Liver (tissue), 9 donors: ENCODE measurements around the gene COMMD4. TPM values are rescaled to one million over a fixed set of nuclear protein-coding genes. Genes with fewer than 3 reads are reported as not detected.
"Not testable (repeated sequence)": the region's sequence is repeated elsewhere in the genome, so short reads cannot be mapped to it uniquely, and the experiment has no call there.

Experiments used
- DNase-seq: peaks from one replicate; pipeline ENCODE4 v3.0.0-alpha.2; 2017; ENCODE audit warnings: low spot score
- H3K27ac ChIP-seq, 2 donors: one replicate each; pipeline ENCODE4 v1.7.0; 2013; ENCODE audit warnings: inconsistent platforms in 2 of 2, low read length in 2 of 2, control low read depth in 1 of 2, low read depth in 1 of 2, mild to moderate bottlenecking in 1 of 2
- H3K27me3 ChIP-seq, 4 donors: one replicate each; pipeline versions ENCODE4 v1.6.1 to v1.7.0; 2013; ENCODE audit warnings: low read length in 3 of 4, inconsistent platforms in 1 of 4, mild to moderate bottlenecking in 1 of 4, moderate library complexity in 1 of 4; ENCODE audit not compliant: control insufficient read depth in 4 of 4, insufficient read depth in 4 of 4
- H3K36me3 ChIP-seq, 4 donors: one replicate each; pipeline versions ENCODE4 v1.6.1 to v1.7.0; 2013; ENCODE audit warnings: low read length in 3 of 4, mild to moderate bottlenecking in 3 of 4, low read depth in 1 of 4, moderate library complexity in 1 of 4; ENCODE audit not compliant: control insufficient read depth in 4 of 4, insufficient read depth in 3 of 4
- H3K4me1 ChIP-seq, 4 donors: one replicate each; pipeline versions ENCODE4 v1.6.1 to v1.7.0; 2013; ENCODE audit warnings: low read length in 3 of 4, mild to moderate bottlenecking in 3 of 4, moderate library complexity in 1 of 4; ENCODE audit not compliant: control insufficient read depth in 4 of 4, insufficient read depth in 4 of 4
- H3K4me3 ChIP-seq, 3 donors: one replicate each; pipeline versions ENCODE4 v1.6.1 to v1.7.0; 2013; ENCODE audit warnings: low read length in 3 of 3, control low read depth in 1 of 3, low read depth in 1 of 3, mild to moderate bottlenecking in 1 of 3
- H3K9ac ChIP-seq, 2 donors: one replicate each; pipeline ENCODE4 v1.7.0; 2013; ENCODE audit warnings: low read length in 2 of 2, mild to moderate bottlenecking in 2 of 2, moderate library complexity in 2 of 2, control low read depth in 1 of 2, low read depth in 1 of 2
- H3K9me3 ChIP-seq, 4 donors: one replicate each; pipeline versions ENCODE4 v1.6.1 to v1.7.0; 2013; ENCODE audit warnings: low read length in 3 of 4; ENCODE audit not compliant: control insufficient read depth in 4 of 4
- EGR1 ChIP-seq, 2 donors: IDR thresholded peaks; 2 replicates each; pipeline ENCODE4 v1.6.1; 2016 to 2018; ENCODE audit warnings: antibody characterized with exemption in 2 of 2, low read depth in 2 of 2
- FOXA2 ChIP-seq: IDR thresholded peaks from 2 replicates; pipeline ENCODE4 v1.6.1; 2016; ENCODE audit warnings: antibody characterized with exemption
- GABPA ChIP-seq, 2 donors: IDR thresholded peaks in 1 of 2; conservative IDR thresholded peaks in 1 of 2; 2 replicates each; pipeline ENCODE4 v1.6.1; 2016; ENCODE audit warnings: antibody characterized with exemption in 2 of 2, mild to moderate bottlenecking in 1 of 2, moderate library complexity in 1 of 2
- JUND ChIP-seq, 2 donors: IDR thresholded peaks; 2 replicates each; pipeline ENCODE4 v1.6.1; 2016; ENCODE audit warnings: antibody characterized with exemption in 2 of 2
- RAD21 ChIP-seq, 2 donors: IDR thresholded peaks; 2 replicates each; pipeline ENCODE4 v1.6.1; 2016; ENCODE audit warnings: antibody characterized with exemption in 2 of 2, mild to moderate bottlenecking in 2 of 2
- RXRA ChIP-seq, 2 donors: IDR thresholded peaks; 2 replicates each; pipeline ENCODE4 v1.6.1; 2017 to 2018; ENCODE audit warnings: antibody characterized with exemption in 2 of 2, mild to moderate bottlenecking in 1 of 2
- TAF1 ChIP-seq: conservative IDR thresholded peaks from 2 replicates; pipeline ENCODE4 v1.6.1; 2016; ENCODE audit warnings: antibody characterized with exemption, mild to moderate bottlenecking
- WGBS: extraction: QIAGEN DNeasy Blood & Tissue Kit; methylation state at CpG from one replicate; pipeline ENCODE4 v1.1.7; 2013; 5-methylcytosine and 5-hydroxymethylcytosine counted together
- polyA plus RNA-seq, 2 donors: library from polyadenylated mRNA; stranded (reverse) in 1 of 2; unstranded in 1 of 2; fragments of 200-250 nt in 1 of 2; fragments of >200 nt in 1 of 2; fragmentation: Nextera tagmentation in 1 of 2; extraction: Ambion mirVana in 1 of 2; gene quantifications; one replicate each; pipeline versions ENCODE4 v1.2.1 to v1.2.3, GENCODE V29; 2013 to 2015
- total RNA-seq, 2 donors: library from RNA; depleted of rRNA; stranded (reverse); fragments of >200 nt; gene quantifications; one replicate each; pipeline ENCODE4 v1.2.3, GENCODE V29; 2014
- TF ChIP-seq, protein P1 (sequence below): IDR thresholded peaks from 2 replicates; pipeline ENCODE4 v1.6.1; 2016; ENCODE audit warnings: antibody characterized with exemption
- TF ChIP-seq, protein P2 (sequence below): IDR thresholded peaks from 2 replicates; pipeline ENCODE4 v1.6.1; 2016; ENCODE audit warnings: antibody characterized with exemption, mild to moderate bottlenecking
- donor health status: healthy.
- donor health status: healthy.
- donor health status: healthy.
- donor health status: healthy.
- donor health status: healthy.

COMMD4 gene
- total and polyA plus RNA-seq, 4 donors = 21.2 to 56.0 (median 37.3) TPM

DNA sequence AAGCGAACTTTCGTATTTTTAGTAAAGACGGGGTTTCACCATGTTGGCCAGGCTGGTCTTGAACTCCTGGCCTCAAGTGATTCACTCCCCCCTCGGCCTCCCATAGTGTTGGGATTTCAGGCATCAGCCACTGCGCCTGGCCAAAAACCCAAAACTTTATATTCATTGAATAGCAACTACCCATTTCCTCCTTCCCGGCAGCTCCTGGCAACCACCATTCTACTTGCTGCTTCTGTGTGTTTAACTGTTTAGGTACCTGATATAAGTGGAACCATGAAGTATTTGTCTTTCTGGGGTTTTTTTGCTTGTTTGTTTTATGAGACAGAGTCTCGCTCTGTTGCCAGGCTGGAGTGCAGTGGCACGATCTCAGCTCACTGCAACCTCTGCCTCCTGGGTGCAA, 8.1 kb downstream of the COMMD4 start:
- DNase-seq = not testable (repeated sequence)

DNA sequence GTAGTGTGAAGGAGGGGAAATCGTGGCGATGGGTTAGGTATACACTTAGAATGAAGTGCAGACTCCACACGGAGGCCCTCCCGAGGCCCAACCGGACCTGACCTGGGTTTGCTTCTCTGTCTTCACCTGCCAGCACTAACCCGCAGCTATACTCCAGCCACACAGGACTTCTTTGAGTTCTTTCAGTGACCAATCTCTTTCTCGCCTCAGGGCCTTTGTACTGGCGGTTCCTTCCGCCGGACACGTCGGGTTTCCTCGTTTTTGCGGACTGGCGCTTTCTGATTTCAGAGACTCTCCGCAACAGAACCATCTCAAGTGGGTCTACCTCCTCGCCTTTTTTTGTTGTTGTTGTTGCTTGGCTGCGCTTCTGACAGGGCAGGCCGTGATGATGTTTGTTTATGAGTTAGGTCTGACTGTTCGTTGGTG, 10.9 kb downstream of the COMMD4 start, which contains the start of gene NEIL1:
NEIL1 (plus strand) TSS at position 244 of the 426 bp plus-strand sequence. CDS start 1,867 bp downstream, outside the sequence.
- TF ChIP-seq RAD21 (IDR thresholded peaks at IDR 0.05) = no peak
- no peak for TF ChIP-seq JUND (IDR thresholded peaks at IDR 0.05)
- TF ChIP-seq TAF1 = peak; percentile 75
- TF ChIP-seq, protein P1, sequence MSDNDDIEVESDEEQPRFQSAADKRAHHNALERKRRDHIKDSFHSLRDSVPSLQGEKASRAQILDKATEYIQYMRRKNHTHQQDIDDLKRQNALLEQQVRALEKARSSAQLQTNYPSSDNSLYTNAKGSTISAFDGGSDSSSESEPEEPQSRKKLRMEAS = no peak
- TF ChIP-seq, protein P2, sequence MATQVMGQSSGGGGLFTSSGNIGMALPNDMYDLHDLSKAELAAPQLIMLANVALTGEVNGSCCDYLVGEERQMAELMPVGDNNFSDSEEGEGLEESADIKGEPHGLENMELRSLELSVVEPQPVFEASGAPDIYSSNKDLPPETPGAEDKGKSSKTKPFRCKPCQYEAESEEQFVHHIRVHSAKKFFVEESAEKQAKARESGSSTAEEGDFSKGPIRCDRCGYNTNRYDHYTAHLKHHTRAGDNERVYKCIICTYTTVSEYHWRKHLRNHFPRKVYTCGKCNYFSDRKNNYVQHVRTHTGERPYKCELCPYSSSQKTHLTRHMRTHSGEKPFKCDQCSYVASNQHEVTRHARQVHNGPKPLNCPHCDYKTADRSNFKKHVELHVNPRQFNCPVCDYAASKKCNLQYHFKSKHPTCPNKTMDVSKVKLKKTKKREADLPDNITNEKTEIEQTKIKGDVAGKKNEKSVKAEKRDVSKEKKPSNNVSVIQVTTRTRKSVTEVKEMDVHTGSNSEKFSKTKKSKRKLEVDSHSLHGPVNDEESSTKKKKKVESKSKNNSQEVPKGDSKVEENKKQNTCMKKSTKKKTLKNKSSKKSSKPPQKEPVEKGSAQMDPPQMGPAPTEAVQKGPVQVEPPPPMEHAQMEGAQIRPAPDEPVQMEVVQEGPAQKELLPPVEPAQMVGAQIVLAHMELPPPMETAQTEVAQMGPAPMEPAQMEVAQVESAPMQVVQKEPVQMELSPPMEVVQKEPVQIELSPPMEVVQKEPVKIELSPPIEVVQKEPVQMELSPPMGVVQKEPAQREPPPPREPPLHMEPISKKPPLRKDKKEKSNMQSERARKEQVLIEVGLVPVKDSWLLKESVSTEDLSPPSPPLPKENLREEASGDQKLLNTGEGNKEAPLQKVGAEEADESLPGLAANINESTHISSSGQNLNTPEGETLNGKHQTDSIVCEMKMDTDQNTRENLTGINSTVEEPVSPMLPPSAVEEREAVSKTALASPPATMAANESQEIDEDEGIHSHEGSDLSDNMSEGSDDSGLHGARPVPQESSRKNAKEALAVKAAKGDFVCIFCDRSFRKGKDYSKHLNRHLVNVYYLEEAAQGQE = no peak
- H3K27me3 ChIP-seq = no peaks in the 10 kb centered on the region
- H3K9me3 ChIP-seq = no peaks in the 10 kb centered on the region
- peak within 1 kb of the TSS; percentile 85 to 95 (median 90) for H3K4me3 ChIP-seq
- peaks cover 3 to 20% (median 10%) of the 10 kb centered on the region in 4 donors for H3K4me1 ChIP-seq
- WGBS = 16% methylated on average over 20 of the region's 20 CpGs
- peak within 1 kb of the TSS; percentile 62 to 74 for H3K27ac ChIP-seq
- H3K36me3 ChIP-seq = peaks cover 0 to 4% (median 0%) of the 10 kb centered on the region in 4 donors
- no peak for DNase-seq
- H3K9ac ChIP-seq = peak within 1 kb of the TSS; percentile 60 to 77

More for the DNA sequence above, 8.1 kb downstream of the COMMD4 start:
- 62% methylated on average over 8 of the region's 8 CpGs for WGBS
- not testable (repeated sequence) for H3K4me3 ChIP-seq, H3K27me3 ChIP-seq, H3K36me3 ChIP-seq, H3K27ac ChIP-seq, H3K9ac ChIP-seq, H3K9me3 ChIP-seq
- H3K4me1 ChIP-seq = peaks cover 3 to 18% (median 9%) of the 10 kb centered on the region in 4 donors

DNA sequence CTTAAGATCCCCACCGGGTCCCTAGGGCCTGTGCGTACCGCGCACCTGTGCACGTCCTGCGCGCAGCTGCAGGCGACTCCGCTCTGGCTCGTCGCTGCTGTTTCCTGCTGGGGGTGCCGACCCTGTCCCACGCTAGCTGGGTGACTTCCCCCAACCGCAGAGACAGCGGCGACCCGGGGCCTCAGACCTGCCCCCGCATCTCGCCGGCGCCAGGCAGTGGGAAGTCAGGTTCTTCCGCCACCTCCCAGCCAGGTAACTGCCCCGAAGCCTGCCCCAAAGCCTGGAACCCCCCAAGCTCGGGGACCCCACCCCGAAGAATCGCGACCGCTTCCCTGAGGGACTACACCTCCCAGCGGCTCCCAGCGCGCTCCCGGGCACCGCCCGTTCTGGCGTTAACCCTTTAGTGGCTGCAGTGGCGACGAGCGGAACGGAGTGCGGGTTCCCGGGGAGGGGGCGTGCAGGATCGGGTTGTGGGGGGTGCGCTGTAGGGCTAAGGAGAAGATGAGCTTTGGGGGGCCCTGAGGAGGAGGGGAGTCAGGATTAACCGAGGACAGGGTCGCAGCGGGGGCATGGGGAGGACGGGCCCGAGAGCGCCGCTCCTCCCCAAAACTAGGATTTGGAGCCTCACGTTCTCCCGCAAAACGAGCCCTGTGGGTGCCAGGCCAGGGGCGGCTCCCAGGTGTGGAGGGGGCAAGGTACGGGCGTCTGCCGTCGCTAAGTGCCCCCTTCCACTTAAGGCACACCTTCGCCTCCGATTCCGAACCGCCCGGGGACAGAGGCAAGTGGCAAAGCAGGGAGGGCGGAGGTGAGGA, 11.6 kb downstream of the COMMD4 start:
- Histone ChIP-seq H3K9ac (peak overlapping the region; percentile 60 to 77), H3K9me3 (no peaks in the 10 kb centered on the region), H3K27ac (peak overlapping the region; percentile 62 to 74), H3K4me1 (peaks cover 3 to 20% (median 10%) of the 10 kb centered on the region in 4 donors), H3K36me3 (peaks cover 0 to 4% (median 0%) of the 10 kb centered on the region in 4 donors), H3K27me3 (no peaks in the 10 kb centered on the region), H3K4me3 (peak overlapping the region; percentile 85 to 95 (median 90))
- peak in 1 of 2 donors; percentile 36 for TF ChIP-seq RXRA (IDR thresholded peaks at IDR 0.05)
- TF ChIP-seq GABPA (IDR thresholded peaks at IDR 0.05 in 1 of 2, conservative IDR thresholded peaks at IDR 0.05 in 1 of 2) = peak in 1 of 2 donors; percentile 31
- TF ChIP-seq, protein P1 = no peak
- no peak for TF ChIP-seq FOXA2
- peak in 1 of 2 donors; percentile 14 for TF ChIP-seq EGR1 (IDR thresholded peaks at IDR 0.05; ENCODE audit: low read depth in 2 of 2)
- WGBS = under 1% methylated on average over 65 of the region's 65 CpGs
- peak; percentile 64 for DNase-seq
